K562 (cell line): ENCODE data around the gene TNF. TPM values are rescaled to one million over a fixed set of nuclear protein-coding genes. Genes with fewer than 3 reads are reported as not detected.

Source experiments
- DMBX1 ChIP-seq: fragments of 250-450 bp; sonication (Bioruptor Pico); IDR thresholded peaks from 2 replicates; pipeline ENCODE4 v1.8.0; 2022; ENCODE audit warnings: inconsistent platforms, mild to moderate bottlenecking, moderate library complexity, borderline replicate concordance
- ELF2 ChIP-seq: fragments of 250-450 bp; sonication (Bioruptor Pico); IDR thresholded peaks from 2 replicates; pipeline ENCODE4 v1.5.0; 2021; ENCODE audit warnings: mild to moderate bottlenecking
- HDAC2 ChIP-seq: fragments of 450-650 bp; IDR thresholded peaks from 2 replicates; pipeline ENCODE4 v1.6.1; 2016; ENCODE audit warnings: mild to moderate bottlenecking
- HEY1 ChIP-seq: fragments of 250-450 bp; sonication (Bioruptor Pico); IDR thresholded peaks from 2 replicates; pipeline ENCODE4 v1.5.0; 2020; ENCODE audit warnings: mild to moderate bottlenecking, moderate library complexity, borderline replicate concordance
- HINFP ChIP-seq: fragments of 450-650 bp; conservative IDR thresholded peaks from 2 replicates; pipeline ENCODE4 v1.6.1; 2016; ENCODE audit warnings: missing genetic modification characterization, low read depth, mild to moderate bottlenecking, control low read depth, missing compliant biosample characterization
- HNRNPLL ChIP-seq: fragments of 200-400 bp; formaldehyde crosslinking; IDR thresholded peaks from 2 replicates; pipeline ENCODE4 v1.6.1; 2017; ENCODE audit warnings: low read length, low read depth, mild to moderate bottlenecking; ENCODE audit not compliant: poor library complexity, severe bottlenecking
- KAT2B ChIP-seq: IDR thresholded peaks from one replicate; pipeline ENCODE4 v1.6.1; 2012; ENCODE audit warnings: low read depth, mild to moderate bottlenecking, control low read depth, inconsistent platforms, low read length, moderate library complexity
- KDM2B ChIP-seq: fragments of 250-450 bp; sonication (Bioruptor Pico); IDR thresholded peaks from 2 replicates; pipeline ENCODE4 v1.8.0; 2021; ENCODE audit warnings: mild to moderate bottlenecking, moderate library complexity
- OTX1 ChIP-seq: fragments of 450-650 bp; formaldehyde crosslinking; IDR thresholded peaks from 2 replicates; pipeline ENCODE4 v1.4.0; 2022; ENCODE audit warnings: mild to moderate bottlenecking
- TEAD4 ChIP-seq, 2 experiments: sonication (generic) in 1 of 2; formaldehyde crosslinking in 1 of 2; IDR thresholded peaks; 2 replicates each; pipeline versions ENCODE4 v1.6.1 to v1.8.0; 2012 to 2022; ENCODE audit warnings: borderline replicate concordance in 1 of 2, inconsistent platforms in 1 of 2, low read length in 1 of 2, mild to moderate bottlenecking in 1 of 2, missing genetic modification reagents in 1 of 2
- TRIM25 ChIP-seq: fragments of 450-650 bp; IDR thresholded peaks from 2 replicates; pipeline ENCODE4 v1.7.0; 2016; ENCODE audit warnings: borderline replicate concordance
- ZNF3 ChIP-seq: fragments of 250-450 bp; sonication (Bioruptor Pico); IDR thresholded peaks from 2 replicates; pipeline ENCODE4 v1.5.0; 2021; ENCODE audit warnings: mild to moderate bottlenecking, moderate library complexity
- ZNF407 ChIP-seq: fragments of 450-650 bp; IDR thresholded peaks from 2 replicates; pipeline ENCODE4 v1.6.1; 2016; ENCODE audit warnings: low read depth
- ZNF512 ChIP-seq: IDR thresholded peaks from 2 replicates; pipeline ENCODE4 v1.6.1; 2016; ENCODE audit warnings: missing genetic modification characterization, missing compliant biosample characterization
- polyA plus RNA-seq, 8 experiments: library from polyadenylated mRNA; depleted of rRNA in 4 of 8; stranded (reverse) in 5 of 8; unstranded in 3 of 8; fragments of >200 nt; fragmentation: Nextera tagmentation in 2 of 8; fragmentation: Illumina TruSeq in 1 of 8; extraction: Ambion mirVana in 2 of 8; extraction: Trizol in 1 of 8; gene quantifications; 2 replicates each; pipeline versions ENCODE4 v1.2.1 to v1.2.3, GENCODE V29; 2011 to 2014; ENCODE audit warnings: inconsistent platforms in 1 of 8, missing spikeins in 1 of 8
- total RNA-seq, 7 experiments: library from RNA; depleted of rRNA in 6 of 7; stranded (reverse); fragments of >200 nt in 6 of 7; fragmentation: Illumina TruSeq in 2 of 7; extraction: Trizol in 2 of 7; gene quantifications; 2 replicates each; pipeline versions ENCODE4 v1.2.1 to v1.2.3, GENCODE V29; 2011 to 2021; ENCODE audit warnings: low replicate concordance in 1 of 7

TNF gene
- total and polyA plus RNA-seq, 9 of the 15 experiments (the other 6 are each of a cell fraction or from before 2014, with no cell fraction given), result 0.08 to 0.40 TPM; not detected in 7

GRCh38 chr6:31540640-31541039 lies 34.7 kb upstream of the TNF start (continued):
- TF ChIP-seq ZNF407 (0 out of 2 replicates have a peak, but pooled peaks have one; percentile 18), KDM2B (no peak), DMBX1 (CRISPR knock-in tag) (no peak), HNRNPLL (no peak), KAT2B (no peak), OTX1 (CRISPR knock-in tag) (0 out of 2 replicates have a peak, but pooled peaks have one; percentile 64), ELF2 (no peak), TRIM25 (peak; percentile 91; the same call in 1 of the 2 replicates), ZNF512 (tag) (peak; percentile 65; the same call in 1 of the 2 replicates), HDAC2 (no peak), HEY1 (CRISPR knock-in tag) (no peak), TEAD4 (IDR thresholded peaks at IDR 0.05; ENCODE audit: low read length) (no peak), TEAD4 (CRISPR knock-in tag; IDR thresholded peaks at IDR 0.05; ENCODE audit: borderline replicate concordance) (no peak), HINFP (no peak), ZNF3 (no peak)
